GM21737 (cell line): Measurements from ENCODE around the gene SCD5.
"Not testable (repeated sequence)": the region's sequence is repeated elsewhere in the genome, so short reads cannot be mapped to it uniquely, and the experiment has no call there.

Experiments
- ATAC-seq: cut with Tn5 transposase; IDR thresholded peaks from one replicate; pipeline ENCODE4 v1.9.1; 2021; ENCODE audit warnings: mild to moderate bottlenecking, moderate library complexity; ENCODE audit not compliant: unreplicated experiment

Gene SCD5

GRCh38 chr4:82798168-82799005 is at the start of gene SCD5:
TSS of gene SCD5 (minus strand) at chr4:82798796. CDS start at chr4:82798537, 259 bp downstream.
- peak; percentile 91 for ATAC-seq

GRCh38 chr4:82842593-82842992 is 44.0 kb upstream of the SCD5 start:
- no peak for ATAC-seq

GRCh38 chr4:82839624-82840023 is 41.0 kb upstream of the SCD5 start:
- no peak for ATAC-seq

GRCh38 chr4:82833696-82834313 is 35.2 kb upstream of the SCD5 start:
- ATAC-seq = no peak

GRCh38 chr4:82833060-82833459 is 34.5 kb upstream of the SCD5 start:
- not testable (repeated sequence) for ATAC-seq

GRCh38 chr4:82825425-82825824 is 26.8 kb upstream of the SCD5 start:
- no peak for ATAC-seq

GRCh38 chr4:82823062-82823461 is 24.5 kb upstream of the SCD5 start:
- no peak for ATAC-seq

GRCh38 chr4:82820689-82821088 is 22.1 kb upstream of the SCD5 start:
- no peak for ATAC-seq

GRCh38 chr4:82818664-82819662 is 20.4 kb upstream of the SCD5 start:
- no peak for ATAC-seq

- ATAC-seq = not testable (repeated sequence)
Observed at GRCh38 chr4:82816874-82817273, 18.3 kb upstream of the SCD5 start.

- ATAC-seq = no peak
Observed at GRCh38 chr4:82814034-82814433, 15.4 kb upstream of the SCD5 start.

- no peak for ATAC-seq
Observed at GRCh38 chr4:82811838-82812341, 13.3 kb upstream of the SCD5 start.

GRCh38 chr4:82811392-82811791 is 12.8 kb upstream of the SCD5 start:
- no peak for ATAC-seq

- ATAC-seq = no peak
Observed at GRCh38 chr4:82810176-82810575, 11.6 kb upstream of the SCD5 start.

- no peak for ATAC-seq
Observed at GRCh38 chr4:82809619-82810018, 11.0 kb upstream of the SCD5 start.

- no peak for ATAC-seq
Observed at GRCh38 chr4:82803746-82804145, 5.2 kb upstream of the SCD5 start.

GRCh38 chr4:82802911-82803310 is 4.3 kb upstream of the SCD5 start:
- no peak for ATAC-seq

- ATAC-seq = no peak
Observed at GRCh38 chr4:82801910-82802521, 3.4 kb upstream of the SCD5 start.

- no peak for ATAC-seq
Observed at GRCh38 chr4:82799006-82799881, 648 bp upstream of the SCD5 start.
